DND-41 (cell line): ENCODE data around the gene WWC1.

ENCODE experiments used
- ATAC-seq: fragments of 200-7000 bp; cut with Tn5 transposase; 3 replicates; pipeline ENCODE4 v1.9.1; 2021; ENCODE audit warnings: low read depth; ENCODE audit not compliant: insufficient read depth
- DNase-seq: peaks from one replicate; pipeline ENCODE4 v3.0.0-alpha.2; 2020
- H2AFZ ChIP-seq: 2 replicates; pipeline ENCODE4 v1.6.0; 2012; ENCODE audit warnings: low read depth, low read length
- H3K27ac ChIP-seq: 2 replicates; pipeline ENCODE4 v1.5.1; 2012; ENCODE audit warnings: low read length, inconsistent platforms
- H3K27me3 ChIP-seq: fragments of 200-600 bp; sonication (generic); 2 replicates; pipeline ENCODE4 v1.6.0; 2012; ENCODE audit warnings: low read length, mild to moderate bottlenecking, inconsistent platforms; ENCODE audit not compliant: insufficient read depth, poor library complexity
- H3K36me3 ChIP-seq: 2 replicates; pipeline ENCODE4 v1.5.1; 2012; ENCODE audit warnings: low read length, inconsistent platforms; ENCODE audit not compliant: insufficient read depth
- H3K4me1 ChIP-seq: 2 replicates; pipeline ENCODE4 v1.5.1; 2012; ENCODE audit warnings: mild to moderate bottlenecking, low read length; ENCODE audit not compliant: insufficient read depth
- H3K4me2 ChIP-seq: 2 replicates; pipeline ENCODE4 v1.6.0; 2012; ENCODE audit warnings: mild to moderate bottlenecking, moderate library complexity, low read length, inconsistent platforms; ENCODE audit not compliant: insufficient read depth
- H3K4me3 ChIP-seq, 2 experiments: fragments of 200-600 bp in 1 of 2; shearing (Covaris generic) in 1 of 2; 2 replicates each; pipeline ENCODE4 v1.5.1; 2012 to 2016; ENCODE audit warnings: inconsistent platforms in 2 of 2, low read length in 2 of 2, mild to moderate bottlenecking in 2 of 2, low read depth in 1 of 2, moderate library complexity in 1 of 2
- H3K79me2 ChIP-seq: 2 replicates; pipeline ENCODE4 v1.6.0; 2012; ENCODE audit warnings: low read length, inconsistent platforms; ENCODE audit not compliant: insufficient read depth
- H3K9ac ChIP-seq: 2 replicates; pipeline ENCODE4 v1.6.0; 2012; ENCODE audit warnings: low read depth, mild to moderate bottlenecking, inconsistent platforms, low read length, moderate library complexity
- H3K9me3 ChIP-seq: 2 replicates; pipeline ENCODE4 v1.5.1; 2012; ENCODE audit warnings: low read length, moderate library complexity, mild to moderate bottlenecking, inconsistent platforms; ENCODE audit not compliant: insufficient read depth, severe bottlenecking
- H4K20me1 ChIP-seq: 2 replicates; pipeline ENCODE4 v1.6.0; 2012; ENCODE audit warnings: low read length; ENCODE audit not compliant: insufficient read depth
- EZH2 ChIP-seq: IDR thresholded peaks from 3 replicates; pipeline ENCODE4 v1.6.1; 2012; ENCODE audit warnings: borderline replicate concordance, low read depth, mild to moderate bottlenecking, moderate library complexity, low read length, inconsistent platforms; ENCODE audit not compliant: severe bottlenecking
- TF ChIP-seq, protein P1 (sequence below): IDR thresholded peaks from 2 replicates; pipeline ENCODE4 v1.5.1; 2012; ENCODE audit warnings: borderline replicate concordance, low read length, moderate library complexity, mild to moderate bottlenecking; ENCODE audit not compliant: poor library complexity, severe bottlenecking; ENCODE audit errors: extremely low read depth

Gene WWC1

DNA sequence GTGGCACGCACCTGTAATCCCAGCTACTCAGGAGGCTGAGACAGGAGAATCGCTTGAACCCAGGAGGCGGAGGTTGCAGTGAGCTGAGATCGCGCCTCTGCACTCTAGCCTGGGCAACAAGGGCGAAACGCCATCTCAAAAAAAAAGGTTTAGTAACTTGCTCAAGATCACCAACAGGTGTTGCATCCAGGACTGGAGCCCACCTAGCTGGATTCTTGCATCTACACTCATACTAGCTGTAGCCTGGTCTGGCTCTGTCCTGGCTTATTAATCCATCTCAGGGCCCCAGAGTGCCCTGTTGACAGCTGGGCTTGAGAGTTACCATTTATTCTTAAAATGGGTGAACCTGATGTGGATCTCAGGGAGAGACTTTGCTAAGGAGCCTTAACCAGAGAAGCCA is 7.5 kb downstream of the WWC1 start:
- Histone ChIP-seq H3K9ac (no peak overlapping the region), H3K9me3 (no peaks in the 10 kb centered on the region), H3K79me2 (no peaks in the 10 kb centered on the region), H3K4me3 (no peak overlapping the region), H3K27ac (no peak overlapping the region), H3K4me1 (no peaks in the 10 kb centered on the region), H4K20me1 (no peaks in the 10 kb centered on the region), H2AFZ (no peak overlapping the region), H3K36me3 (no peaks in the 10 kb centered on the region), H3K27me3 (no peaks in the 10 kb centered on the region), H3K4me2 (no peak overlapping the region)
- TF ChIP-seq, protein P1, sequence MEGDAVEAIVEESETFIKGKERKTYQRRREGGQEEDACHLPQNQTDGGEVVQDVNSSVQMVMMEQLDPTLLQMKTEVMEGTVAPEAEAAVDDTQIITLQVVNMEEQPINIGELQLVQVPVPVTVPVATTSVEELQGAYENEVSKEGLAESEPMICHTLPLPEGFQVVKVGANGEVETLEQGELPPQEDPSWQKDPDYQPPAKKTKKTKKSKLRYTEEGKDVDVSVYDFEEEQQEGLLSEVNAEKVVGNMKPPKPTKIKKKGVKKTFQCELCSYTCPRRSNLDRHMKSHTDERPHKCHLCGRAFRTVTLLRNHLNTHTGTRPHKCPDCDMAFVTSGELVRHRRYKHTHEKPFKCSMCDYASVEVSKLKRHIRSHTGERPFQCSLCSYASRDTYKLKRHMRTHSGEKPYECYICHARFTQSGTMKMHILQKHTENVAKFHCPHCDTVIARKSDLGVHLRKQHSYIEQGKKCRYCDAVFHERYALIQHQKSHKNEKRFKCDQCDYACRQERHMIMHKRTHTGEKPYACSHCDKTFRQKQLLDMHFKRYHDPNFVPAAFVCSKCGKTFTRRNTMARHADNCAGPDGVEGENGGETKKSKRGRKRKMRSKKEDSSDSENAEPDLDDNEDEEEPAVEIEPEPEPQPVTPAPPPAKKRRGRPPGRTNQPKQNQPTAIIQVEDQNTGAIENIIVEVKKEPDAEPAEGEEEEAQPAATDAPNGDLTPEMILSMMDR = no peak
- TF ChIP-seq EZH2 = no peak
- ATAC-seq = no peak
- no peak for DNase-seq

DNA sequence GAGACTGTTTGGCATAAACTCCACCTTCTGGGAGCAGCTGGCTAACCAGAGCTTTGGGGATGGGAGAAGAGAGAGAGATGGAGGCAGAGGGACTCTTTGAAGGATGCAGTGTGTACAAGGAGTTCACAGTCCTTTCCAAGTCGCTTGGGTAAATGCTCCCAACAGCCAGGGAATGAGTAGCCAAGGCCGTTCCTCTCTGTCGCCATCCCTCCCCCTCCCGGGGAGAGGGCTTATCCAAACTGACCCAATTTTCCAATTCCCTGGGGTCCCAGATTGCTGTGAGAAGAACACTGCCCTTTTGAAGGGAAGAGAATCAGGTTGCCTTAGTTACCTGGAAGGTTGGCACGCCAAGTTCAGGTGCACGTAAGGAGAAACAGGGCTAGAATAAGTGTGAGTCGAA is 7.9 kb downstream of the WWC1 start:
- TF ChIP-seq, protein P1 = no peak
- TF ChIP-seq EZH2 = no peak
- H3K27ac ChIP-seq = no peak overlapping the region
- no peaks in the 10 kb centered on the region for H4K20me1 ChIP-seq
- H3K27me3 ChIP-seq = no peaks in the 10 kb centered on the region
- H3K9me3 ChIP-seq = no peaks in the 10 kb centered on the region
- H3K4me2 ChIP-seq = no peak overlapping the region
- H3K9ac ChIP-seq = no peak overlapping the region
- H3K4me1 ChIP-seq = no peaks in the 10 kb centered on the region
- no peak overlapping the region for H2AFZ ChIP-seq
- H3K4me3 ChIP-seq = no peak overlapping the region
- DNase-seq (no peak), ATAC-seq (no peak)
- no peaks in the 10 kb centered on the region for H3K36me3 ChIP-seq
- no peaks in the 10 kb centered on the region for H3K79me2 ChIP-seq

DNA sequence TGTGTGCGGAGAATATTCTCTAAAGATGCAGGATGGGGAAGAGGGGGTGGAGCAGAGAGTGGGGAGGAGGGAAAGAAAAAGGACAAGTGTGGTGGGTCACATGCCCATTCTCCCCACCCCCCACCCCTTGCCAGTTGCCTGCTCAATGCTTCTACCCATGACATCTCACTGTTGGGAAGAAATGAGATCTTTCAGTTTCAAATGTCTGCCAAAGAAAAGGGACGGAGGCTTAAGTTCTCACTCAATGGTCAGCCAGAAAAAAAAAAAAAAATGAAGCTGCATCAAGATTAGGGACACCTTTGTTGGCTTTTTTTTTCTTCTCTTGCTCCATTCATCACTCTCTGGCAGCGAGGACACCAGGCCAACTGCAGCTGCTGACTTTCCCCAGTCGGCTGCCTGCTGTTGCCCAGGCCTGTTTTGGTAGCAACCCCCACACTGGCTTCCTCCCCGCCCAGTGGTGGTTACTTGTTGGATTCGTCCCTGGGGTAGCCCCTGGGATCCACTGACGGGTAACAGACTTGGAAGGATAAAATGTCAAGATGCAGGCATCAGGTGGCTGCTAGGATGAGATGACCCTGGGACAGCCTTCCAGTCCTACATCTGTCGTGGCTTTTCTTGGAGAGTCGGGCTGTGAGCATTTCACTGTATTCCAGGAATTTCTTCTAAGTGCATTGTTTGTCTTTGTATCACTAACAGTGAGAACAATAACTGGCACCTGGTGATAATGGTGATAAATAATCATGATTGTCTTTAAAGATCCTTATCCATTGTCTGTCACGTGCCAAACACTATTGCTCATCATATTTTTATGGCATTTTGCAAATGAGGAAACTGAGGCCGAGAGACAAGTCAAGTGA is 9.1 kb downstream of the WWC1 start:
- Histone ChIP-seq H3K27ac (no peak overlapping the region), H4K20me1 (no peaks in the 10 kb centered on the region), H3K9ac (no peak overlapping the region), H3K27me3 (no peaks in the 10 kb centered on the region), H2AFZ (no peak overlapping the region), H3K4me3 (no peak overlapping the region), H3K4me2 (no peak overlapping the region), H3K79me2 (no peaks in the 10 kb centered on the region), H3K4me1 (no peaks in the 10 kb centered on the region), H3K36me3 (no peaks in the 10 kb centered on the region), H3K9me3 (no peaks in the 10 kb centered on the region)
- no peak for ATAC-seq
- DNase-seq = no peak
- no peak for TF ChIP-seq EZH2
- TF ChIP-seq, protein P1 = no peak
